OCI-LY7 (cell line): ENCODE measurements around the gene ALKBH4. TPM values are rescaled to one million over a fixed set of nuclear protein-coding genes. Genes with fewer than 3 reads are reported as not detected.

Experiments used
- BruUV-seq: library from RNA; stranded (reverse); fragments of 400-500 nt; replicated peaks from 2 replicates; lab custom pipeline; 2021; lab: Mats Ljungman, UMichigan
- CTCF ChIA-PET: fragments of 300-600 bp; sonication (Branson Sonifier 250); formaldehyde crosslinking; loops from one replicate; lab custom pipeline; 2022; ENCODE audit warnings: antibody characterized with exemption; ENCODE audit not compliant: unreplicated experiment; lab: Charles Lee
- POLR2A ChIA-PET: fragments of 300-600 bp; sonication (Branson Sonifier 250); formaldehyde crosslinking; loops from one replicate; lab custom pipeline; 2022; ENCODE audit warnings: antibody characterized with exemption; lab: Charles Lee
- DNase-seq: peaks from one replicate; pipeline ENCODE4 v3.0.0-alpha.2; 2015; ENCODE audit warnings: low spot score
- H2AFZ ChIP-seq: fragments of 200-600 bp; sonication (generic), shearing (Covaris generic); 2 replicates; pipeline ENCODE4 v1.6.1; 2014; ENCODE audit warnings: mild to moderate bottlenecking, antibody characterized with exemption, low read length, moderate library complexity
- H3K27ac ChIP-seq: fragments of 200-600 bp; sonication (generic); 2 replicates; pipeline ENCODE4 v1.5.1; 2014; ENCODE audit warnings: mixed run types, low read depth, mild to moderate bottlenecking, moderate library complexity, low read length, inconsistent platforms; ENCODE audit not compliant: poor library complexity, severe bottlenecking
- H3K36me3 ChIP-seq: fragments of 200-600 bp; sonication (generic); 2 replicates; pipeline ENCODE4 v1.6.1; 2014; ENCODE audit warnings: mild to moderate bottlenecking, antibody characterized with exemption, low read length, moderate library complexity, mixed read lengths; ENCODE audit not compliant: insufficient read depth
- H3K4me1 ChIP-seq: fragments of 200-600 bp; sonication (generic); 2 replicates; pipeline ENCODE4 v1.5.1; 2014; ENCODE audit warnings: mild to moderate bottlenecking, low read length; ENCODE audit not compliant: insufficient read depth, poor library complexity, severe bottlenecking
- H3K4me2 ChIP-seq: fragments of 200-600 bp; sonication (generic); 2 replicates; pipeline ENCODE4 v1.6.1; 2014; ENCODE audit warnings: mild to moderate bottlenecking, low read length
- H3K4me3 ChIP-seq: fragments of 200-600 bp; sonication (generic); 2 replicates; pipeline ENCODE4 v1.5.1; 2014; ENCODE audit warnings: mild to moderate bottlenecking, low read depth, low read length; ENCODE audit not compliant: poor library complexity, severe bottlenecking
- H3K79me2 ChIP-seq: fragments of 200-600 bp; sonication (generic); 2 replicates; pipeline ENCODE4 v1.6.1; 2016; ENCODE audit warnings: low read depth, mild to moderate bottlenecking, low read length, moderate library complexity, mixed read lengths; ENCODE audit not compliant: insufficient read depth
- H3K9me2 ChIP-seq: fragments of 200-600 bp; sonication (generic); 2 replicates; pipeline ENCODE4 v1.6.1; 2016; ENCODE audit warnings: mild to moderate bottlenecking, low read length, mixed read lengths; ENCODE audit not compliant: insufficient read depth
- H3K9me3 ChIP-seq: fragments of 200-600 bp; sonication (generic); 2 replicates; pipeline ENCODE4 v1.6.1; 2014; ENCODE audit warnings: mild to moderate bottlenecking, mixed run types, low read length, mixed read lengths
- H4K20me1 ChIP-seq: fragments of 200-600 bp; sonication (generic); 2 replicates; pipeline ENCODE4 v1.6.1; 2014; ENCODE audit warnings: mild to moderate bottlenecking, antibody characterized with exemption, low read length, moderate library complexity, mixed read lengths; ENCODE audit not compliant: insufficient read depth
- CTCF ChIP-seq: fragments of 200-600 bp; sonication (generic); conservative IDR thresholded peaks from 2 replicates; pipeline ENCODE4 v1.5.1; 2014; ENCODE audit warnings: mild to moderate bottlenecking, antibody characterized with exemption, low read length, moderate library complexity, mixed read lengths
- EZH2phosphoT487 ChIP-seq: fragments of 200-600 bp; sonication (generic); IDR thresholded peaks from 2 replicates; pipeline ENCODE4 v1.6.1; 2018; ENCODE audit warnings: low read depth, borderline replicate concordance, mild to moderate bottlenecking, mixed run types, antibody characterized with exemption, low read length, moderate library complexity, mixed read lengths
- intact Hi-C: fragments of 100-400 bp; cut with micrococcal nuclease; formaldehyde crosslinking; loops from one replicate; pipeline ENCODE4 v1.10.0; 2022; ENCODE audit not compliant: unreplicated experiment
- total RNA-seq, 2 experiments: library from RNA; depleted of rRNA in 1 of 2; stranded (reverse); fragments of >200 nt in 1 of 2; shearing (Covaris generic) in 1 of 2; gene quantifications; 2 replicates each; pipeline ENCODE4 v1.2.3, GENCODE V29; 2014 to 2022

ALKBH4 gene
- total RNA-seq, 2 experiments from 2014 or later, result 13.3 to 17.5 TPM

- H3K36me3 ChIP-seq, result peaks cover 72% of the 10 kb centered on the region
- no peak overlapping the region for H3K4me2 ChIP-seq
- H4K20me1 ChIP-seq, result no peaks in the 10 kb centered on the region
- H3K27ac ChIP-seq, result peak overlapping the region; percentile 100
- H3K4me3 ChIP-seq, result no peak overlapping the region
- ChIA-PET POLR2A (interaction anchor here (0.6 to 9.7 kb wide), 3 partner anchors 14 to 160 kb away, joined by 4 to 66 read pairs (median 5); partner anchors contain the start of genes ORAI2 and SH2B2), CTCF (no interaction called here)
- DNase-seq, result no peak
- H3K9me3 ChIP-seq, result peaks cover 4% of the 10 kb centered on the region; the same call in 1 of the 2 replicates
- TF ChIP-seq CTCF (no peak), EZH2phosphoT487 (no peak)
- H3K4me1 ChIP-seq, result peaks cover 76% of the 10 kb centered on the region
- H3K9me2 ChIP-seq, result no peaks in the 10 kb centered on the region
- H3K79me2 ChIP-seq, result peaks cover 30% of the 10 kb centered on the region; the same call in 1 of the 2 replicates
- no peak overlapping the region for H2AFZ ChIP-seq
- intact Hi-C loops, result loop anchor here (10.0 kb wide), 1 partner anchor 643 kb away; no protein-coding TSS in a partner anchor
- no TSS peak for BruUV-seq
These were observed 17.4 kb downstream of the ALKBH4 start for GRCh38 chr7:102447311-102447710.

- Histone ChIP-seq H3K4me3 (peak overlapping the region; percentile 22), H3K9me2 (no peaks in the 10 kb centered on the region), H3K9me3 (peaks cover 4% of the 10 kb centered on the region; the same call in 1 of the 2 replicates), H3K4me2 (peak overlapping the region; percentile 51), H3K4me1 (peaks cover 79% of the 10 kb centered on the region), H4K20me1 (no peaks in the 10 kb centered on the region), H3K36me3 (peaks cover 71% of the 10 kb centered on the region), H3K27ac (peak overlapping the region; percentile 100), H2AFZ (no peak overlapping the region), H3K79me2 (peaks cover 30% of the 10 kb centered on the region; the same call in 1 of the 2 replicates)
- POLR2A ChIA-PET, result interaction anchor here (0.6 to 9.7 kb wide), 3 partner anchors 14 to 159 kb away, joined by 4 to 66 read pairs (median 5); partner anchors contain the start of genes ORAI2 and SH2B2
- TF ChIP-seq EZH2phosphoT487 (no peak), CTCF (no peak)
- intact Hi-C loops, result loop anchor here (10.0 kb wide), 1 partner anchor 642 kb away; no protein-coding TSS in a partner anchor
- CTCF ChIA-PET, result interaction anchor here (0.5 to 0.7 kb wide), 2 partner anchors 14 to 38 kb away, joined by 3 to 4 read pairs; no protein-coding TSS in a partner anchor
- BruUV-seq, result TSS peak; percentile 1
- DNase-seq, result peak; percentile 94
These were observed 18.1 kb downstream of the ALKBH4 start for GRCh38 chr7:102446387-102447156.
